ENCODE measurements around the gene UPK3BL2.
"Not testable (repeated sequence)": the region's sequence is repeated elsewhere in the genome, so short reads cannot be mapped to it uniquely, and the experiment has no call there.

Gene UPK3BL2

DNA sequence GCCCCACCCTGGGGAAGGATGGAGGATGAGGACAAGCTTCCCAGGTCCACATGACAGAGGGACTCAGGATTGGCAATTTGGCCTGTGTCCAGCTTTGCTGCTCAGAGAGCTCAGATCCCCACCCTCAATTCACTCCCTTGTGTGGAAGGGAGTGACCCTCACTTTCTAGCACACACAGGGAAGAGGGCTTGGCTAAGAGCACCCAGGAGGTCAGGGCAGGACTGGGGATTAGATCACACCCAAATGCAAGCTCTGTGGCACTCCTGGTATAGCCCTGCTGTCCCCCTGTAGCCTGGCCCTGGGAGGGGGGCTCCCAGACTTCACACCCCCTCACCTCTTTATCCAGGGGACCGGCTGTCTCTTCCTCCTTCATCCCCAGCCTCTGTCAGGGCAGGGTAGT lies 876 bp upstream of the UPK3BL2 start:
- H3F3A ChIP-seq (ENCODE audit: insufficient read depth, low read length); H3K9ac ChIP-seq (ENCODE audit: low read length); H3K36me3 ChIP-seq (ENCODE audit: insufficient read depth, low read length); H3K4me1 ChIP-seq (ENCODE audit: insufficient read depth, low read length, severe bottlenecking); H2AFZ ChIP-seq (ENCODE audit: low read length); H3K9me3 ChIP-seq (ENCODE audit: low read length); H3K27ac ChIP-seq (ENCODE audit: low read depth, low read length, poor library complexity, severe bottlenecking); H3K9me2 ChIP-seq (ENCODE audit: low read depth, low read length); H4K20me1 ChIP-seq (ENCODE audit: insufficient read depth, low read length); H3K4me3 ChIP-seq (ENCODE audit: low read depth, low read length, poor library complexity, severe bottlenecking); H3K27me3 ChIP-seq (ENCODE audit: insufficient read depth, low read length); H3K79me2 ChIP-seq (ENCODE audit: insufficient read depth, low read length); H3K4me2 ChIP-seq (ENCODE audit: low read length): not testable (repeated sequence)

- H3K36me3 ChIP-seq (ENCODE audit: insufficient read depth, low read length); H3K79me2 ChIP-seq (ENCODE audit: insufficient read depth, low read length); H2AFZ ChIP-seq (ENCODE audit: low read length); H3K27ac ChIP-seq (ENCODE audit: low read depth, low read length, poor library complexity, severe bottlenecking); H3K9me3 ChIP-seq (ENCODE audit: low read length); H3K4me2 ChIP-seq (ENCODE audit: low read length); H3K9ac ChIP-seq (ENCODE audit: low read length); H3K4me1 ChIP-seq (ENCODE audit: insufficient read depth, low read length, severe bottlenecking); H3K9me2 ChIP-seq (ENCODE audit: low read depth, low read length); H3K4me3 ChIP-seq (ENCODE audit: low read depth, low read length, poor library complexity, severe bottlenecking); H3K27me3 ChIP-seq (ENCODE audit: insufficient read depth, low read length); H3F3A ChIP-seq (ENCODE audit: insufficient read depth, low read length); H4K20me1 ChIP-seq (ENCODE audit: insufficient read depth, low read length): not testable (repeated sequence)
Measured at GRCh38 chr7:102542771-102543170, 725 bp downstream of the UPK3BL2 start.

GRCh38 chr7:102542083-102542482 lies 1.4 kb downstream of the UPK3BL2 start:
- H3K9me3 ChIP-seq (ENCODE audit: low read length); H3F3A ChIP-seq (ENCODE audit: insufficient read depth, low read length); H3K36me3 ChIP-seq (ENCODE audit: insufficient read depth, low read length); H3K9me2 ChIP-seq (ENCODE audit: low read depth, low read length); H3K9ac ChIP-seq (ENCODE audit: low read length); H3K4me1 ChIP-seq (ENCODE audit: insufficient read depth, low read length, severe bottlenecking); H3K79me2 ChIP-seq (ENCODE audit: insufficient read depth, low read length); H4K20me1 ChIP-seq (ENCODE audit: insufficient read depth, low read length); H3K27ac ChIP-seq (ENCODE audit: low read depth, low read length, poor library complexity, severe bottlenecking); H2AFZ ChIP-seq (ENCODE audit: low read length); H3K4me2 ChIP-seq (ENCODE audit: low read length); H3K27me3 ChIP-seq (ENCODE audit: insufficient read depth, low read length); H3K4me3 ChIP-seq (ENCODE audit: low read depth, low read length, poor library complexity, severe bottlenecking): not testable (repeated sequence)

- H3F3A ChIP-seq (ENCODE audit: insufficient read depth, low read length); H4K20me1 ChIP-seq (ENCODE audit: insufficient read depth, low read length); H3K9me2 ChIP-seq (ENCODE audit: low read depth, low read length); H3K36me3 ChIP-seq (ENCODE audit: insufficient read depth, low read length); H2AFZ ChIP-seq (ENCODE audit: low read length); H3K4me2 ChIP-seq (ENCODE audit: low read length); H3K27ac ChIP-seq (ENCODE audit: low read depth, low read length, poor library complexity, severe bottlenecking); H3K4me3 ChIP-seq (ENCODE audit: low read depth, low read length, poor library complexity, severe bottlenecking); H3K79me2 ChIP-seq (ENCODE audit: insufficient read depth, low read length); H3K9me3 ChIP-seq (ENCODE audit: low read length); H3K9ac ChIP-seq (ENCODE audit: low read length); H3K4me1 ChIP-seq (ENCODE audit: insufficient read depth, low read length, severe bottlenecking); H3K27me3 ChIP-seq (ENCODE audit: insufficient read depth, low read length): not testable (repeated sequence)
Measured at GRCh38 chr7:102540604-102541003, 2.9 kb downstream of the UPK3BL2 start.

GRCh38 chr7:102535062-102535615 lies 8.4 kb downstream of the UPK3BL2 start:
- not testable (repeated sequence) for H3K27ac ChIP-seq (ENCODE audit: low read depth, low read length, poor library complexity, severe bottlenecking); H3K79me2 ChIP-seq (ENCODE audit: insufficient read depth, low read length); H3K4me2 ChIP-seq (ENCODE audit: low read length); H3K27me3 ChIP-seq (ENCODE audit: insufficient read depth, low read length); H3K9me2 ChIP-seq (ENCODE audit: low read depth, low read length); H3K4me3 ChIP-seq (ENCODE audit: low read depth, low read length, poor library complexity, severe bottlenecking); H3K9me3 ChIP-seq (ENCODE audit: low read length); H3F3A ChIP-seq (ENCODE audit: insufficient read depth, low read length); H3K4me1 ChIP-seq (ENCODE audit: insufficient read depth, low read length, severe bottlenecking); H4K20me1 ChIP-seq (ENCODE audit: insufficient read depth, low read length); H3K9ac ChIP-seq (ENCODE audit: low read length); H2AFZ ChIP-seq (ENCODE audit: low read length); H3K36me3 ChIP-seq (ENCODE audit: insufficient read depth, low read length)

DNA sequence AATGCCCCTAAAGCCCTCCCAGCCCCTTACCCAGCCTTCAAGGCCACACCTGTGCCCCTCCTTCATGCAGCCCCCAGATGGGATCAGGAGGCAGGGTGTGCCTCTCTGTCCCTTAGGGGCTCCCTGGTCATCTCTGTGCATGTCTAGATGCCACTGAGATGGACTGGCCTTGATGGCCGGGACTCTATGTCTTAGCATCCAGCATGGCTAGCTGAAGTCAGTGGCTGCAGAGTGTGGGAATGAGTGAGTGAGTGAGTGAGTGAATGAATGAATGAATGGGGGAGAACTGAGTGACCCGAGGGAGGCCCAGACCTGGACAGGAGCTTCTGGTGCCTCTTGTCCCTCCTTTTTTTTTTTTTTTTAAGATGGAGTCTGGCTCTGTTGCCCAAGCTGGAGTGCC lies 11.4 kb downstream of the UPK3BL2 start:
- H4K20me1 ChIP-seq (ENCODE audit: insufficient read depth, low read length); H3K9ac ChIP-seq (ENCODE audit: low read length); H3K9me2 ChIP-seq (ENCODE audit: low read depth, low read length); H3K27ac ChIP-seq (ENCODE audit: low read depth, low read length, poor library complexity, severe bottlenecking); H3K4me2 ChIP-seq (ENCODE audit: low read length); H3K9me3 ChIP-seq (ENCODE audit: low read length); H2AFZ ChIP-seq (ENCODE audit: low read length); H3K4me1 ChIP-seq (ENCODE audit: insufficient read depth, low read length, severe bottlenecking); H3K36me3 ChIP-seq (ENCODE audit: insufficient read depth, low read length); H3F3A ChIP-seq (ENCODE audit: insufficient read depth, low read length); H3K27me3 ChIP-seq (ENCODE audit: insufficient read depth, low read length); H3K79me2 ChIP-seq (ENCODE audit: insufficient read depth, low read length); H3K4me3 ChIP-seq (ENCODE audit: low read depth, low read length, poor library complexity, severe bottlenecking): not testable (repeated sequence)

GRCh38 chr7:102531583-102531982 lies 11.9 kb downstream of the UPK3BL2 start:
- H3K9me3 ChIP-seq (ENCODE audit: low read length); H3F3A ChIP-seq (ENCODE audit: insufficient read depth, low read length); H3K27ac ChIP-seq (ENCODE audit: low read depth, low read length, poor library complexity, severe bottlenecking): not testable (repeated sequence)

More at GRCh38 chr7:102531583-102531982, 11.9 kb downstream of the UPK3BL2 start:
- not testable (repeated sequence) for H3K36me3 ChIP-seq (ENCODE audit: insufficient read depth, low read length); H3K4me2 ChIP-seq (ENCODE audit: low read length); H3K79me2 ChIP-seq (ENCODE audit: insufficient read depth, low read length); H3K4me1 ChIP-seq (ENCODE audit: insufficient read depth, low read length, severe bottlenecking); H3K9me2 ChIP-seq (ENCODE audit: low read depth, low read length); H3K9ac ChIP-seq (ENCODE audit: low read length); H4K20me1 ChIP-seq (ENCODE audit: insufficient read depth, low read length); H2AFZ ChIP-seq (ENCODE audit: low read length); H3K4me3 ChIP-seq (ENCODE audit: low read depth, low read length, poor library complexity, severe bottlenecking); H3K27me3 ChIP-seq (ENCODE audit: insufficient read depth, low read length)

All from OCI-LY1 (cell line).